HCT116 (cell line): ENCODE data around the gene GRIPAP1. TPM values are rescaled to one million over a fixed set of nuclear protein-coding genes. Genes with fewer than 3 reads are reported as not detected.

Source experiments
- ATAC-seq: fragments of 200-7000 bp; cut with Tn5 transposase; 2 replicates; pipeline ENCODE4 v1.9.1; 2020; ENCODE audit warnings: mild to moderate bottlenecking, moderate library complexity
- BruUV-seq: library from RNA; stranded (reverse); fragments of 400-500 nt; replicated peaks from 2 replicates; lab custom pipeline; 2021; lab: Mats Ljungman, UMichigan
- CTCF ChIA-PET: fragments of 300-600 bp; sonication (Branson Sonifier 250); formaldehyde crosslinking; loops from one replicate; lab custom pipeline; 2021; ENCODE audit warnings: antibody characterized with exemption; lab: Charles Lee
- POLR2A ChIA-PET: fragments of 300-600, 350-600 bp; sonication (Branson Sonifier 250); formaldehyde crosslinking; loops from one replicate; lab custom pipeline; 2021; ENCODE audit warnings: antibody characterized with exemption; lab: Charles Lee
- RAD21 ChIA-PET, 2 experiments: fragments of 300-600 bp; sonication (Branson Sonifier 250); formaldehyde crosslinking; loops; one replicate each; lab custom pipeline; 2023; ENCODE audit warnings: low total read pairs in 2 of 2; ENCODE audit not compliant: uncharacterized antibody in 2 of 2, unreplicated experiment in 2 of 2, low non-redundant PET in 1 of 2; lab: Charles Lee
- DNase-seq: peaks from one replicate; pipeline ENCODE4 v3.0.0-alpha.2; 2010; ENCODE audit warnings: low read depth, low spot score
- H2AFZ ChIP-seq: fragments of 200-600 bp; shearing (Covaris generic), sonication (generic); 2 replicates; pipeline ENCODE4 v1.6.1; 2017; ENCODE audit warnings: low read depth, mixed run types, mixed read lengths, antibody characterized with exemption, low read length; ENCODE audit not compliant: poor library complexity, severe bottlenecking
- H3K27ac ChIP-seq: 2 replicates; pipeline ENCODE4 v1.5.1; 2012; ENCODE audit warnings: low read depth, low read length
- H3K27me3 ChIP-seq: fragments of 200-600 bp; sonication (generic); 2 replicates; pipeline ENCODE4 v1.6.1; 2016; ENCODE audit warnings: mixed run types, low read length, mixed read lengths; ENCODE audit not compliant: insufficient read depth
- H3K36me3 ChIP-seq, 2 experiments: fragments of 200-500 bp in 1 of 2; fragments of 200-600 bp in 1 of 2; sonication (Bioruptor generic) in 1 of 2; sonication (generic) in 1 of 2; 2 replicates each; pipeline versions ENCODE4 v1.5.1 to v1.6.1; 2014 to 2016; ENCODE audit warnings: low read length in 2 of 2, inconsistent platforms in 1 of 2, mixed read lengths in 1 of 2, mixed run types in 1 of 2; ENCODE audit not compliant: insufficient read depth in 2 of 2, control insufficient read depth in 1 of 2
- H3K4me1 ChIP-seq, 2 experiments: fragments of 200-600 bp in 1 of 2; sonication (generic) in 1 of 2; 2 replicates each; pipeline versions ENCODE4 v1.5.1 to v1.6.1; 2012 to 2017; ENCODE audit warnings: low read length in 2 of 2, inconsistent platforms in 1 of 2, mild to moderate bottlenecking in 1 of 2, mixed read lengths in 1 of 2, mixed run types in 1 of 2, moderate library complexity in 1 of 2; ENCODE audit not compliant: insufficient read depth in 2 of 2, control insufficient read depth in 1 of 2
- H3K4me2 ChIP-seq: fragments of 200-600 bp; sonication (generic); 2 replicates; pipeline ENCODE4 v1.6.1; 2017; ENCODE audit warnings: mixed run types, low read length, mixed read lengths
- H3K4me3 ChIP-seq, 2 experiments: fragments of 200-600 bp in 1 of 2; sonication (generic) in 1 of 2; replicated peaks in 1 of 2; 2 replicates each; pipeline ENCODE4 v1.5.1; 2011 to 2016; ENCODE audit warnings: low read length in 2 of 2, control low read depth in 1 of 2, low read depth in 1 of 2, mild to moderate bottlenecking in 1 of 2, mixed read lengths in 1 of 2, mixed run types in 1 of 2
- H3K79me2 ChIP-seq: fragments of 200-600 bp; sonication (generic); 2 replicates; pipeline ENCODE4 v1.6.1; 2017; ENCODE audit warnings: mild to moderate bottlenecking, mixed run types, low read length, moderate library complexity, mixed read lengths; ENCODE audit not compliant: insufficient read depth
- H3K9ac ChIP-seq: fragments of 200-600 bp; sonication (generic); 2 replicates; pipeline ENCODE4 v1.6.1; 2016; ENCODE audit warnings: low read length, mixed read lengths
- H3K9me2 ChIP-seq: fragments of 200-600 bp; sonication (generic), shearing (Covaris generic); 2 replicates; pipeline ENCODE4 v1.6.1; 2017; ENCODE audit warnings: mixed run types, mild to moderate bottlenecking, moderate library complexity; ENCODE audit not compliant: insufficient read depth
- H3K9me3 ChIP-seq, 2 experiments: fragments of 200-500 bp in 1 of 2; fragments of 200-600 bp in 1 of 2; sonication (Bioruptor generic) in 1 of 2; sonication (generic) in 1 of 2; 2 replicates each; pipeline ENCODE4 v1.6.1; 2014 to 2017; ENCODE audit warnings: low read length in 2 of 2, mixed read lengths in 2 of 2, inconsistent platforms in 1 of 2, low read depth in 1 of 2, mild to moderate bottlenecking in 1 of 2, mixed run types in 1 of 2, moderate library complexity in 1 of 2; ENCODE audit not compliant: control insufficient read depth in 1 of 2, insufficient read depth in 1 of 2
- H4K20me1 ChIP-seq: fragments of 200-600 bp; sonication (generic), shearing (Covaris generic); 2 replicates; pipeline ENCODE4 v1.6.1; 2017; ENCODE audit warnings: mixed run types, mild to moderate bottlenecking, moderate library complexity; ENCODE audit not compliant: insufficient read depth
- CBX3 ChIP-seq: IDR thresholded peaks from 2 replicates; pipeline ENCODE4 v1.6.1; 2012; ENCODE audit warnings: low read depth
- ELF1 ChIP-seq: IDR thresholded peaks from 2 replicates; pipeline ENCODE4 v1.6.1; 2012; ENCODE audit warnings: low read depth, borderline replicate concordance
- EZH2 ChIP-seq: fragments of 200-600 bp; sonication (generic); IDR thresholded peaks from 2 replicates; pipeline ENCODE4 v1.6.1; 2017; ENCODE audit warnings: antibody characterized with exemption, mixed run types
- FOSL1 ChIP-seq: IDR thresholded peaks from 2 replicates; pipeline ENCODE4 v1.6.1; 2012; ENCODE audit warnings: low read depth
- POLR2AphosphoS5 ChIP-seq: IDR thresholded peaks from 2 replicates; pipeline ENCODE4 v1.6.1; 2011; ENCODE audit warnings: mild to moderate bottlenecking, low read depth, low read length, moderate library complexity
- SIN3A ChIP-seq: IDR thresholded peaks from 2 replicates; pipeline ENCODE4 v1.6.1; 2012; ENCODE audit warnings: low read depth
- SRF ChIP-seq: IDR thresholded peaks from 2 replicates; pipeline ENCODE4 v1.6.1; 2012; ENCODE audit warnings: low read depth
- TCF7L2 ChIP-seq: IDR thresholded peaks from 2 replicates; pipeline ENCODE4 v1.7.0; 2011; ENCODE audit warnings: borderline replicate concordance, inconsistent platforms; ENCODE audit not compliant: insufficient read depth, insufficient read length; ENCODE audit errors: extremely low read depth
- ZFX ChIP-seq: fragments of 450-650 bp; IDR thresholded peaks from 2 replicates; pipeline ENCODE4 v1.6.1; 2017
- ZNF274 ChIP-seq: fragments of 200-500 bp; sonication (Bioruptor generic); IDR thresholded peaks from 2 replicates; pipeline ENCODE4 v1.6.1; 2014; ENCODE audit warnings: mild to moderate bottlenecking, low read depth, low read length, inconsistent platforms
- intact Hi-C: fragments of 100-400 bp; cut with micrococcal nuclease; formaldehyde crosslinking; loops from 2 replicates; pipeline ENCODE4 v1.10.0; 2022
- total RNA-seq: library from RNA; stranded (reverse); gene quantifications from one replicate; pipeline ENCODE4 v1.2.1, GENCODE V29; 2021; ENCODE audit not compliant: unreplicated experiment

GRIPAP1 gene
- total RNA-seq, 1 experiment from 2014 or later, result 39.4 TPM

DNA sequence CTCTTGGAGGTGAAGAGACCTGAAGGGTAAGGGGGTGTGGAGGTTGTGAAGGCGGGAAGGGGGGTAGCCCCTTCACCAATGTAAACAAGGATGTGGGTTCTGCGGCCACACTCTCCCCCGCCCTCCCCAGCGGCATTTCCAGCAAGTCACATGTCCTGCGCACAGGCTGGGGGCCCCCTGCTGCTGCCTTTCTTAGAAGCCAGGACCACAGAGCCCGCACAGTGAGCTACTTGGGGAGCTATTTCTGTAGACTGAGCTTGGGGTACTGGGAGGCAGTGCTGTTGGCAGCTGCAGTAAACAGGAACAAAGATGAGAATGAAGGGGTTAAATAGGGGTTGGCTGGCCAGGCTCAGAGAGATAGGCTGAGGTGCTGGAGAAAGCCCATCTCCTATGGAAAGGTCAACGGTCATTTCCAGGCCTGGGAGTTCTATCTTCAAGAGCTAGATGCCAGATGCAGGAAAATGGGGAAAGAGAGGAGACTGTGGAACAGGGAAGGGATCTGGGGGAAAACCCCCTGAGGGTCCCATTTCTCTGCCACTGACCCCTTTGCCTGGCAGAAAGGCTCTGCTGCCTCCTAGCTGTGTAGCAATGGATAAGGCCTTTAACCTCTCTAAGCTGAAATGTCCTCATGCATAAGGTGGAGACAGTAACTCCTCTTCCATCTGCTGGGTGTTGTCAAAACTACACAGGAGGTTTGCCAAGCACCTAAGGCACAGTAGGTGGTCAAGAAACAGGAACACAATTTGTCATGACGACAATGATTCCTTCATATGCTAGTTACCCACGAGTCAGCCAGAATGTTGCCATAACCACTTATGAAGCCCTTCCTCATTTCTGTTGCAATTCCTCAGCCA is 64.8 kb downstream of the GRIPAP1 start:
- ATAC-seq, result no peak
- no peaks in the 10 kb centered on the region for H3K4me1 ChIP-seq
- no peaks in the 10 kb centered on the region for H3K9me3 ChIP-seq
- CTCF ChIA-PET, result no interaction called here
- no TSS peak for BruUV-seq
- no peak for TF ChIP-seq ZFX
- TF ChIP-seq TCF7L2, result no peak
- no peak for TF ChIP-seq EZH2
- TF ChIP-seq SIN3A, result no peak
- TF ChIP-seq SRF, result no peak
- peaks cover 2 to 3% of the 10 kb centered on the region in 2 experiments; a peak in 3 of 4 replicates for H3K36me3 ChIP-seq
- no peaks in the 10 kb centered on the region for H3K27me3 ChIP-seq
- H2AFZ ChIP-seq, result no peak overlapping the region
- H3K9ac ChIP-seq, result no peak overlapping the region
- no peak overlapping the region for H3K27ac ChIP-seq
- H3K79me2 ChIP-seq, result peaks cover 24% of the 10 kb centered on the region
- no peak overlapping the region for H3K4me3 ChIP-seq
- POLR2A ChIA-PET, result no interaction called here
- DNase-seq, result no peak
- intact Hi-C loops, result no loop called here
- no peak overlapping the region for H3K4me2 ChIP-seq
- no peaks in the 10 kb centered on the region for H4K20me1 ChIP-seq
- H3K9me2 ChIP-seq, result no peaks in the 10 kb centered on the region
- RAD21 ChIA-PET, result no interaction called here

DNA sequence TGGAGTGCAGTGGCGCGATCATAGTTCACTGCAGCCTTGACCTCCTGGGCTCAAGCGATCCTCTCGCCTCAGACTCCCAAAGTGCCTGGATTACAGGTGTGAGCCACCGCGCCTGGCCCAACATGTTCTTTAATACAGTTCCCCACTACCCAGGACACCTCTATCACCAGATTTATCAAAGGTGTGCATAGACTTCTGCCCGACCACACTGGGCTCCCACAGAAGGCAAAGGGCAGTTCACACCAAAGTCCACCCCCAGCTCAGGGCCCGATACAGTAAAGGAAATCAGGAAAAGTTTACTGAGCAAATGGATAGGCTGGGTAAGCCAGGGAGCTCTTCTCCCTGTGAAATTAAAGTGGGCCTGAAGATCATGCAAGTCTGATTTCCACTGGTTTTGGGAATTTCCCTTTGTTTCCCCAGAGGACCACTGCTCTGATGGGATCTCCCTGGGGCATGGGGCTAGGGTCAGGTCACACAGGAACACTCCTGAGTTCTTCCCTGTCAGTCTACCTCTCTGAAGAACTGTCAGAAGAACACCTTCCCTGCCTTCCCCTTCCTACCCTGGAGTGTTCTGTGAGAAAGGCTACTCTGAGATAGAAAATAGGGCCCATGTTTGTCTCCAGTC is 65.5 kb downstream of the GRIPAP1 start:
- Histone ChIP-seq H3K36me3 (peaks cover 2 to 3% of the 10 kb centered on the region in 2 experiments; a peak in 3 of 4 replicates), H3K79me2 (peaks cover 23% of the 10 kb centered on the region), H3K4me1 (no peaks in the 10 kb centered on the region), H4K20me1 (no peaks in the 10 kb centered on the region), H3K9me2 (no peaks in the 10 kb centered on the region), H3K27me3 (no peaks in the 10 kb centered on the region), H2AFZ (no peak overlapping the region), H3K27ac (no peak overlapping the region), H3K9ac (no peak overlapping the region), H3K9me3 (no peaks in the 10 kb centered on the region), H3K4me2 (no peak overlapping the region), H3K4me3 (no peak overlapping the region)
- RAD21 ChIA-PET, result no interaction called here
- no peak for ATAC-seq
- TF ChIP-seq CBX3 (no peak), POLR2AphosphoS5 (no peak), ZNF274 (no peak), TCF7L2 (no peak), FOSL1 (no peak), ELF1 (no peak)
- intact Hi-C loops, result no loop called here
- BruUV-seq, result no TSS peak
- POLR2A ChIA-PET, result no interaction called here
- DNase-seq, result no peak
- CTCF ChIA-PET, result no interaction called here
